C4-2B (cell line): ENCODE measurements around the gene TMEM44.

Source experiments
- ZFX ChIP-seq: fragments of 450-650 bp; IDR thresholded peaks from 2 replicates; pipeline ENCODE4 v1.6.1; 2017
- TF ChIP-seq, protein P1 (sequence below): fragments of 450-650 bp; conservative IDR thresholded peaks from 2 replicates; pipeline ENCODE4 v1.5.1; 2017; ENCODE audit warnings: mild to moderate bottlenecking

DNA sequence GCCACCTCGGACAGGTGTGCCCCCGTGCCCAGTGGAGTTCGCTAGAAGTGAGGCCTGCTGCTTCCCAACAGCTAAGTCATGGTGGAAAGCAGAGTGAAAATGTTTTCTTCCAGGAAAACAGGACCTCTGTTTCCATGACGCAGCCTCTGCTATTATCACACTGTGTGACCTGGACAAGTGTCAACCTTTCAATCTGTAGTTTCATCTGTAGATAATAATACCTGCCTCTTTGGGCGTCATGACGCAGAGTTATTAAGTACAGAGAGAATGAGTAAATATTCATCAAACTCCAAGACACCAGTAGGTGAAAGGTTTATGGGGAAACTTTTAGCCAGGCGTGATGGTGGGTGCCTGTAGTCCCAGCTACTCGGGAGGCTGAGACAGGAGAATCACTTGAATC, 62.3 kb downstream of the TMEM44 start:
- TF ChIP-seq, protein P1, sequence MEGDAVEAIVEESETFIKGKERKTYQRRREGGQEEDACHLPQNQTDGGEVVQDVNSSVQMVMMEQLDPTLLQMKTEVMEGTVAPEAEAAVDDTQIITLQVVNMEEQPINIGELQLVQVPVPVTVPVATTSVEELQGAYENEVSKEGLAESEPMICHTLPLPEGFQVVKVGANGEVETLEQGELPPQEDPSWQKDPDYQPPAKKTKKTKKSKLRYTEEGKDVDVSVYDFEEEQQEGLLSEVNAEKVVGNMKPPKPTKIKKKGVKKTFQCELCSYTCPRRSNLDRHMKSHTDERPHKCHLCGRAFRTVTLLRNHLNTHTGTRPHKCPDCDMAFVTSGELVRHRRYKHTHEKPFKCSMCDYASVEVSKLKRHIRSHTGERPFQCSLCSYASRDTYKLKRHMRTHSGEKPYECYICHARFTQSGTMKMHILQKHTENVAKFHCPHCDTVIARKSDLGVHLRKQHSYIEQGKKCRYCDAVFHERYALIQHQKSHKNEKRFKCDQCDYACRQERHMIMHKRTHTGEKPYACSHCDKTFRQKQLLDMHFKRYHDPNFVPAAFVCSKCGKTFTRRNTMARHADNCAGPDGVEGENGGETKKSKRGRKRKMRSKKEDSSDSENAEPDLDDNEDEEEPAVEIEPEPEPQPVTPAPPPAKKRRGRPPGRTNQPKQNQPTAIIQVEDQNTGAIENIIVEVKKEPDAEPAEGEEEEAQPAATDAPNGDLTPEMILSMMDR, result no peak
- no peak for TF ChIP-seq ZFX
